A172 (cell line): ENCODE data around the gene LGR6. TPM values are rescaled to one million over a fixed set of nuclear protein-coding genes. Genes with fewer than 3 reads are reported as not detected.
"Not testable (repeated sequence)": the region's sequence is repeated elsewhere in the genome, so short reads cannot be mapped to it uniquely, and the experiment has no call there.

Experiments used
- DNase-seq: peaks from one replicate; pipeline ENCODE4 v3.0.0-alpha.2; 2015; ENCODE audit warnings: low spot score
- total RNA-seq: library from RNA; depleted of rRNA; stranded (reverse); fragments of >200 nt; shearing (Covaris generic); gene quantifications from 2 replicates; pipeline ENCODE4 v1.2.3, GENCODE V29; 2014

Gene LGR6
- total RNA-seq, 1 experiment from 2014 or later = not detected

DNA sequence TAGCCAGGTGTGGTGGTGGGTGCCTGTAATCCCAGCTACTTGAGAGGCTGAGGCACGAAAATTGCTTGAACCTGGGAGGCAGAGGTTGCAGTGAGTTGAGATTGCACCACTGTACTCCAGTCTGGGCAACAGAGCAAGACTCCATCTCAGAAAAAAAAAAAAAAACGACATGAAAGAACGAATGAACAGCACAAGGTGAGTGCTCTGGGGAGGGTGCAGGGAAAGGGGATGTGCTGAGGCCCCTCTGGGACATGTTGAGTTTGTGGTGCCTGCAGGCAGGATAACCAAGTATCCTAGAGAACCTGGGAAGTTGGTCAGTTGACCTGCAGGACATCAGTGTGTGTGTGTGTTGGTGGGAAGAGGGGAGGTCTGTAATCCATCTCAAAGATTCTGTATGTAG is 46.6 kb downstream of the LGR6 start:
- DNase-seq = not testable (repeated sequence)

- no peak for DNase-seq
These were observed 47.4 kb downstream of the LGR6 start for GRCh38 chr1:202240956-202241355.

DNA sequence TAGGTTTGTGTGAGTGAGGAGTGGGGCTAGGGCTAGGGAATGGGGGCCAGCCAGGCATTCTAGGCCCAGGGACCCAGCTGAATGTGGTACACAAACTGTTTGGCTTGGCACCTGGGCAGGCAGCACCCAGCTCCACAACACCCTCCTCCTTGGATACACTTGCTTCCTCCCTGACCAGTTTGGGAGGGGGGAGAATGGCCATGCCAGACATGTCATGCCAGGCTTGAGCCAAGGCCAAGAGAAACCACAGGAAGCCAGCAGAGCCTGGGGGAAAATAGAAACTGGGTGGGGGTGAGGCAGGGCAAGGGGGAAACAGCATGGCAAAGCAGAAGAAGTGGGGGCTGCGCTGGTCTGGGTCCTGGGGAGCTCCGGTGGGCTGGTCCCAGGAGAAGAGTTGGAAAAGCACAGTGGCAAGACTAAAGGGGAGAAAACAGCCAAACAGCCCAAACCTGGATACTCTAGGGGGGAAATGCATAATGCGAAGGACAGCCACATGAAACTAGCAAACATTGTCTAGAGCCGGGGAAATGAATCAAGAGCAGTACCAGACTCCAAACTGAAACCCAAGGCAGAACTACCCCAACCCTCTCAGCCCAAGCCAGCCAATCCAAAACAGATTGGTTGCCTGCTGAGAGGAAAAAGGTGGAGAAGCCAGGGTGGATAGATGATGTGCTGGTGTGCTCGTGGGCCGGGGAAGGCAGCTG is 47.9 kb downstream of the LGR6 start:
- DNase-seq = peak; percentile 55

DNA sequence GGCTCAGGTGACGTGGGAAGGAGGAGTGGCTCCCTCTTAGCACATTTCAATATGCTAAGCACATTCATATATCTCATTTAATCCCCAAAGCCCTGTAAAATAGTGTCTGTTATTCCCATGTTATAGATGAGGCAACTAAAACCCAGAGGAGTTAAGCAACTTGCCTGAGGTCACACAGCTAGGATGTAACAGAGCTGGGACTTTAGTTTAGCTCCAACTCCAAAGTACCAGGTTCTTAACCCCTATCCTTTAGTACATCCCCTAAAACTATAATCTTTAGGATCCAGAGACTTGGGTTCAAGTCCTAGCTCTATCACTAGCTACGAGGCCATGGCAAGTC is 48.5 kb downstream of the LGR6 start:
- DNase-seq = no peak

GRCh38 chr1:202243006-202243405 is 49.4 kb downstream of the LGR6 start:
- no peak for DNase-seq

DNA sequence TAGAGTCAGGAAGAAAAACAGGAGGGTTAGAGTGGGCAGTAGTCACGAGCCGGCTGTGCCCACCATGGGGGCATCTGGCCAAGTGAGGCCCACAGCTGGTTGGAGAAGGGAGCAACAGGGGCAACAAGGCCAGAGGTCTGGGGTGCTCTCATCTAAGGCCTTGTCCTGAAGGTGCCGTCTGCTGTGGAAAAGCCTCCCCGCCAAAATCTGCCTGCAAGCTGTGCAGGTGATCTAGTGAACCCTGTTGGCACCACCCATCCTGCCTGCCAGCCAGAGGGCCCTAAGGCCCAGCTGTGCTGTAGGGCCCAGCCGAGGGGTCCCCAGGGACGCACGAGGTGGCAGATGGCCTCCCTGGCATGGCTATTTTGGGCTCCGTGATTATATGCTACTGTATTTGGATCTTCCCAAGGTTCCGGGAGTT is 51.3 kb downstream of the LGR6 start:
- no peak for DNase-seq

- DNase-seq = no peak
These were observed 51.8 kb downstream of the LGR6 start for GRCh38 chr1:202245391-202245790.

DNA sequence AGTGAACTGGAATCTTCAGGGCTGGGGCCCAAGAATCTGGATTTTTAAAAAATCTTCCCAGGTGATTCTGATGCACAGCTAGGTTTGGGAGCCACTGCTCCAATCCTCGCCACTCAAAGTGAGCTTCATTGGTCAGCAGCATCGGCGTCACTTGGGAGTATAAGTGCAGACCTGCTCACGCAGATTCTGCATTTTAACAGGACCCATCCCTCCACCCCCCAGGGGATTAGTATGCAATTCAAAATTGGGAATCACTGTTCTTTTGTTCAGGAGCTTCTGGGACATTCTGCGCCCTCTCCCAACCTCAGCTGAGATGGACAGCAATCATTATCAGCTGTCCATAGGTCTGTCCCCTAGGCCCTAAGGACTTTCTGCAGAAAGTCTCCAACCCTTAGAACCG is 53.5 kb downstream of the LGR6 start:
- DNase-seq = no peak

DNA sequence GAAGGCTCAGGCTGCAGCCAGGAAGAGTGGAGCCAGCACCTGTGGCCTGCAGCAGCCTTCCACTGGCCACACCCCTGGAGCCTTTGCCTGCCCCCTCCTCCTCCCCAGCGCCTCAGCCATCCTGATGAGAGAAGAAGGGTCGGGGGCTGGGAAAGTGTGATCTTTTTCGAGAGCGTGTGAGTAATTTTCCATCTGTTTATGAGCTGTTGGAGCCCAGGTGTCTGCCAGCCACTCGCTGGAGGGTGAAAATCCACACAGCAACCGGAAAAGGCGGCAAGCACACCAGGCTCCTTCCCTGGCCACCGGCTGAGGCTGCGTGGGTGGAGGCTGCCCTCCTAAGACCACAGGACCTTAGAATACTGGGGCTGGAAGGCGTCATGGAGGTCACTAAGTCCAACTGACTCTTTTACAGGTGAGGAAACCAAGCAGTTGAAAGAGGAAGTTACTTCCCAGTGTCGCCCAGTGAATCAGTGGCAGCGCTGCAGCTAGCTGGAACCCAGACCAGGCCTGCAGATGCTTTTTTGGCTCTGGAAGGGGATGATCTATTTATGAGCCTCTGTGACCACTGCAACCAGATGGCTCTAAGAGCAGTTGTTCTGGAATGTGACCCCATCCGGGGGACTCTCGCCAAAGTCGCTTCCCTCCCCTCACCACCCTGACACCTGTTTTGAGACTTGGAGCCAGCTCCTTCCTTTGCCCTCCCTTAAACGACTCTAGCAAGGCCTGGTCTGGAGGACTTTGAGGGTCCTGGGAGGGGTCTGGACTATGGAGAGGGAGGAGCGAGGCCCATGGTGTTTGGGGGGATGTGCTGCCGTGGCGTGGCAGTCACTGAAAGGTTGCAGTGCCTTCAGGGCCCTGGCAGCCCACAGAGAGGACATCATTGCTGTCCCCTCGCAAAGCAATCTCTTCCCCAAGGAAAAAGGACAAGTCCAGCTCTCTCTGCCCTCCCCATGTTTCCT is 54.5 kb downstream of the LGR6 start:
- DNase-seq = no peak

GRCh38 chr1:202248861-202249260 is 55.3 kb downstream of the LGR6 start:
- DNase-seq = no peak

- DNase-seq = no peak
These were observed 55.8 kb downstream of the LGR6 start for GRCh38 chr1:202249436-202249835.

DNA sequence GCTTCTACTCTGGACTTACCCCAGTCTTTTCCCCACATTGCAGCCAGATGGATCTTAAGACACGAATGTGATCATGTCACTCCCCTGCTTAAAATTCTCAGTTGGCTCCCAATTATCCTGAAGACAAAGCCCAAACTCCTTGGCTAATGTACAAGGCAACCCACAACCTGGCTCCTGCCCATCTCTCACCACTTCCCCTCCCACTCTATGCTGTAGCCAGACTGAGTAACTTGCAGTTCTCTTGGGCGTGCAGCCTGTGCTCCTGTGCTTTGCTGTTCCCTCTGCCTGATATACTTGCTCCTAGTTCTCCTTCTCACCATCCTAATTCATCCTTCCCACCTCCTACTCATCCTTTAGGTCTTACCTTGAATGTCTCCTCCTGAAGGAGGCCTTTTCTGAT is 56.2 kb downstream of the LGR6 start:
- no peak for DNase-seq

GRCh38 chr1:202250982-202251381 is 57.4 kb downstream of the LGR6 start:
- no peak for DNase-seq

DNA sequence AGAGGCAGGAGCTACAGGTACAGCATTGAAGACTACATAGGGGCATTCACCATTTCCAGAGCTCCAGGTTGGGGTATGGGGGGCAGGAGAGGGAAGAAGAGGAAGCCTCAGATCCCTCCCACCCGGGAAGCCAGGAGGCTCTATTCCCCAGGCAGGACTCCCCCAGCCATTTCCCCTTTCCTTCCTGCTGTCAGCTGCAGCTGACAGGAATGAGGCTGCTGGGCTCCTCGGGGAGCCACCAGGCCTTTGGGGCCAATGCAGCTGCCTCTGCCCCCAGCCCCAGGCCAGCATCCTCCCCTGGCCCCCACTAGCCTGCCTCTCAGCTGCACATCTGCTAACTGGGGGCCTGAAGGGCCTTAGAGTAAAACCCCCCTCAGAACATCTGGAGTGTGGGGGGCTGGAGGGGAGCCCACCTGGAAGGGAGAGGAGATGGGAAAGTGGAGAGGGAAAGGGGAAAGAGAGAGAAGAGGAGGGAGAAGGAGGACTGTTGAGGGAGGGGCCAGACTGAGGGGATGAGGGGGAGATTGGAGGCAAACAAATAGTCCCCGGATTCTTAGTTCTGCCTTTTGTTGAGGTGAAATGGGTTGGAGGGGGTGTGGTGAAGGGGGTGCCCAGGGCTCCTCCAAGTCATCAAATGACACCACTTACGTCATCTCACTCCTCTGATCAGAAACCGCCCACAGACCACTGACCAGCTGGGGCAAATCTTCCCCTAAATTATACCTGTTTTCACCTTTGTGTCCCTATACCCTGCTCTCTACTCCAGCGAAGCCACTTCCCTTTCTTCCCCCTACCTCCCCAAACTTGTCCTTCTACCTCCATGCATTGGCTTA is 58.0 kb downstream of the LGR6 start:
- DNase-seq = no peak

GRCh38 chr1:202252271-202252670 is 58.7 kb downstream of the LGR6 start:
- DNase-seq = no peak

- no peak for DNase-seq
These were observed 61.1 kb downstream of the LGR6 start for GRCh38 chr1:202254454-202255252.

DNA sequence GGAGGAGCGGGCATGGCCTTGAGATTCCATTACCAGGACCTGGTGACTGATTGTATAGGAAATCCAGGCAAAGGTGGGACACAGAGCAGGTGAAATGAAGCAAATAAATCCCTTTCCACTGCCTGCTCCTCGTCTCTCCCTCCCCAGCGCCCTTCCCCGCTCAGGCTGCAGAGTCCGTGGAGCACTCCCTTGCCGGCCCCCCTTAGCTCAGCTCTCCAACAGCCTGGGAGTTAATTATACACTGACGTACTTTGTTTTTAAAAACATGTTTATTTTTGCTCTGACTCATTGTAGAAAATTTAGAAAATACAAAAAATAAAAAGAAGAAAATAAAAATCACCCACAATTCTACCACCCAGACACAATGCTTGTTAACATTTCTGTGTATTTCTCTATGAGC is 61.7 kb downstream of the LGR6 start:
- DNase-seq = no peak

DNA sequence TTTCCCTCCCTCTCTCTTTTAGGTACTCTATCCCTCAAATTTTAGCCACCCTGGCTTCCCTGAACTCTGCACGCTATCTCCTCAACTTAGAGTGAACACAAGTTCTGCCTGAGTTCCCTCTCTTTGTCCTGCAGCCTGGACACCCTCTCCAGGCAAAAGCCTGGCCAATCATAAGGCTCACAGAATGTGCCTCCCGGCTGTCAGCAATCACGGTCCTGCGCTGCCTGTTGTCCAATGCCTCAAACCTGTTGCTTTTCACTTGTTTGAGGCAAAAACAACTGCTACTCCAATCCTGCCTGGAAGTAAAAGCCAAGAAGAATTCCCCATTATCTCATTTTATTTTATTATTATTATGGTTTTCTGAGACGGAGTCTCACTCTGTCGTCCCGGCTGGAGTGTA is 66.1 kb downstream of the LGR6 start:
- DNase-seq = no peak

DNA sequence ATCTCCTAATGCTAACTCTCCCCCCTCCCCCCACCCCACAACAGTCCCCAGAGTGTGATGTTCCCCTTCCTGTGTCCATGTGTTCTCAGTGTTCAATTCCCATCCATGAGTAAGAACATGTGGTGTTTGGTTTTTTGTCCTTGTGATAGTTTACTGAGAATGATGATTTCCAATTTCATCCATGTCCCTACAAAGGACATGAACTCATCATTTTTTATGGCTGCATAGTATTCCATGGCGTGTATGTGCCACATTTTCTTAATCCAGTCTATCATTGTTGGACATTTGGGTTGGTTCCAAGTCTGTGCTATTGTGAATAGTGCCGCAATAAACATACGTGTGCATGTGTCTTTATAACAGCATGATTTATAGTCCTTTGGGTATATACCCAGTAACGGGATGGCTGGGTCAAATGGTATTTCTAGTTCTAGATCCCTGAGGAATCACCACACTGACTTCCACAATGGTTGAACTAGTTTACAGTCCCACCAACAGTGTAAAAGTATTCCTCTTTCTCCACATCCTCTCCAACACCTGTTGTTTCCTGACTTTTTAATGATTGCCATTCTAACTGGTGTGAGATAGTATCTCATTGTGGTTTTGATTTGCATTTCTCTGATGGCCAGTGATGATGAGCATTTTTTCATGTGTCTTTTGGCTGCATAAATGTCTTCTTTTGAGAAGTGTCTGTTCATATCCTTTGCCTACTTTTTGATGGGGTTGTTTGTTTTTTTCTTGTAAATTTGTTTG is 67.8 kb downstream of the LGR6 start:
- DNase-seq = not testable (repeated sequence)

DNA sequence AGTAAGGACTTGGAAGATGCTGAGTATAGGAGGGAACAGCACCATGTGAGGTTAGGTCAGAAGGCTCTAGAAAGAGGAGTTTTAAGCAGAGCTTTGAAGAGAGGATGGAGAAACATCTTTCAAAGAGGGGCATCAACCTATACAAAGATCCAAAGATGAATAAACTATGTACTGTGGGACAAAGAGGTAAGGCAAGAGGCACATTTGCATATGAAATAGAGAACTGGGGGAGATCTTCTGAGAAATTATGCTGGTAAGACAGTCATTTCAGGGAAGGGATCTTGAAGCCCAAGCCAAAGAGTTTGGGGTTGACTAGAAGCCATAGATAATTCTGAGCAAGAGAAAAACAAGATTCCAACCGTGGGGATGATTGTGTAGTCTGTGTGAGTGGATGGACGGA is 70.0 kb downstream of the LGR6 start:
- no peak for DNase-seq

DNA sequence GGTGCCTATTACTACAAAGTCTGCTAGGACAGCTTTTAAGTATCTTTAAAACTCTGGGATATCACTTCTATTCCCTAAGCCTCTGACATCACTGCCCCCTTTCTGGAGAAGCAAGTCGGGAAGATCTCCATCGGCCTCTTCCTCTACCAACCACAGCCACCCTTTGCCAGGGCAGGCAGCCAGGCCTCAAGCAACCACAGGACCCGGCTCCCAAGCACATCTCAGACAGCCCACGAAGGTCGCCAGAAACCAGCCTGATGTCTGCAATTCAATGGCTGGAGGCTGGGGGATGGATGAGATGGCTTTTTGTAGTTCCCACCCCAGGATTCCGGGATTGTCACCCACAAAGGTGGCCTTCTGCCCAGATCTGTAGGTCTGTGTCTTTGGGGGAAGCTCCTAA is 70.7 kb downstream of the LGR6 start:
- DNase-seq = no peak
